AG04450 (cell line): Measurements from ENCODE around the gene ST8SIA2. TPM values are rescaled to one million over a fixed set of nuclear protein-coding genes. Genes with fewer than 3 reads are reported as not detected.

ENCODE experiments used
- CTCF ChIA-PET: fragments of 300-600, 350-600 bp; formaldehyde crosslinking; extraction: SDS; loops from one replicate; lab custom pipeline; 2022; ENCODE audit warnings: antibody characterized with exemption, inconsistent platforms; lab: Charles Lee
- POLR2A ChIA-PET: fragments of 350-600 bp; formaldehyde crosslinking; extraction: SDS; loops from one replicate; lab custom pipeline; 2021; ENCODE audit warnings: antibody characterized with exemption, inconsistent platforms; lab: Yijun Ruan, JAX
- DNase-seq: peaks from one replicate; pipeline ENCODE4 v3.0.0-alpha.2; 2011; ENCODE audit warnings: low read depth, low spot score
- H3K27ac ChIP-seq: one replicate; pipeline ENCODE4 v1.5.1; 2012; ENCODE audit warnings: low read depth, low read length, control low read depth
- H3K27me3 ChIP-seq: one replicate; pipeline ENCODE4 v1.6.0; 2012; ENCODE audit warnings: low read length; ENCODE audit not compliant: control insufficient read depth, insufficient read depth
- H3K4me3 ChIP-seq: 2 replicates; pipeline ENCODE4 v1.5.1; 2011; ENCODE audit warnings: mild to moderate bottlenecking, low read depth, low read length, control low read depth
- H3K9me3 ChIP-seq: 2 replicates; pipeline ENCODE4 v1.5.1; 2012; ENCODE audit warnings: low read length; ENCODE audit not compliant: control insufficient read depth, insufficient read depth
- CTCF ChIP-seq: IDR thresholded peaks from 2 replicates; pipeline ENCODE4 v1.5.1; 2011; ENCODE audit warnings: low read depth, low read length, control low read depth, inconsistent platforms
- polyA minus RNA-seq: library from RNA; depleted of rRNA, polyadenylated mRNA; stranded (reverse); fragments of >200 nt; gene quantifications from 2 replicates; pipeline ENCODE4 v1.2.3, GENCODE V29; 2011; rRNA and poly(A)+ RNA removed
- polyA plus RNA-seq: library from polyadenylated mRNA; depleted of rRNA; stranded (reverse); fragments of >200 nt; gene quantifications from 2 replicates; pipeline ENCODE4 v1.2.3, GENCODE V29; 2011; rRNA removed

ST8SIA2 gene
- polyA plus RNA-seq (0.21 and 0.33 TPM in 2 replicates), polyA minus RNA-seq (0.23 and 0.48 TPM in 2 replicates)

DNA sequence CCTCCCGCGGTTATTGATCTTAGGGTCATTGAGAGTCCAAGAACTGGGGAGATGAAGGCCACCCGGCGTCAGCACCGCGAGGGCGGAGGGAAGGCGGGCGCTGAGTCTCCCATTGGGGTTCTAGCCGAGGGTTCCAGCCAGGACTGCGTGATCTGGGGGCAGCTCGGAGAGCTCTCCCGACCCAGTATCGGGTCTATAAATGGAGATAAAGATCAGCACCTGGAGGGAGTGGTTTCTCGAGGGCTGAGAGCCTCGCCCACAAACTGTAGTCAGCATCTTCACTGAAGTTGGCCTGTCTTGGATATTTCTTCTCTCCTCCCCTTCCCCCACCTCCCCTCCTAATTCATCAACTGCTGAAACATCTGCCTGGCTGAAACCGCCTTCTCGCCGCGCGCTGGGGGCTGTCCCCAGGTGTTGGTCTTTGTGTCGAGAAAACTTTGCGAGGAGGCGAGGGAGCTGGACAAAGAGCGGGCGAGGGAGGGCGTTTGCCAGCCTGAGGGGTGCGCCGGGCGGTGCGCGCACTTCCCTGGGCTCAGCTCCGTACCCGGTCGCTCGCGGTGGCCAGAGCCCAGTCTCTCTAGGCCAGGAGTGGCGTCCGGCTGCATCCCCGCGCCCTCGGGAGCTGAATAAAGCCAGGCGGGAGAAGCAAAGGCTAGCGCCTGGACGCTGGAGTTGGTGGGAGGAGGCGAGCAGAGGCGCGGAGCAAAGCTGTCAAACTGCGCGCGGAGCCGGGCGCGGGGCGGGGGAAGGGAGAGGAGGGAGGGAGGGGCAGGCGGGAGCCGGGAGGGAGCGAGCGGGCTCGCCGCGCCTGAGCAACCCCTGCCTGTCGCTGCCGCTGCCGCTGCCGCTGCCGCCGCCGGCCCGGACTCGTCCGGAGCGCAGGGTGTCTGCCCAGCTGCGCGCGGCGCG, at the start of gene ST8SIA2:
TSS of gene ST8SIA2 (plus strand) at position 811 of the 909 bp plus-strand sequence. CDS start 184 bp downstream, outside the sequence.
- H3K4me3 ChIP-seq, result peak within 1 kb of the TSS; percentile 32
- H3K27ac ChIP-seq, result no peak within 1 kb of the TSS
- no peaks in the 10 kb centered on the region; the same call in 1 of the 2 replicates for H3K9me3 ChIP-seq
- DNase-seq, result no peak
- peaks cover 36% of the 10 kb centered on the region for H3K27me3 ChIP-seq
- TF ChIP-seq CTCF, result no peak
- ChIA-PET POLR2A (no interaction called here), CTCF (interaction anchor here (0.6 kb wide), 1 partner anchor 10 kb away, joined by 3 read pairs; no protein-coding TSS in a partner anchor)

DNA sequence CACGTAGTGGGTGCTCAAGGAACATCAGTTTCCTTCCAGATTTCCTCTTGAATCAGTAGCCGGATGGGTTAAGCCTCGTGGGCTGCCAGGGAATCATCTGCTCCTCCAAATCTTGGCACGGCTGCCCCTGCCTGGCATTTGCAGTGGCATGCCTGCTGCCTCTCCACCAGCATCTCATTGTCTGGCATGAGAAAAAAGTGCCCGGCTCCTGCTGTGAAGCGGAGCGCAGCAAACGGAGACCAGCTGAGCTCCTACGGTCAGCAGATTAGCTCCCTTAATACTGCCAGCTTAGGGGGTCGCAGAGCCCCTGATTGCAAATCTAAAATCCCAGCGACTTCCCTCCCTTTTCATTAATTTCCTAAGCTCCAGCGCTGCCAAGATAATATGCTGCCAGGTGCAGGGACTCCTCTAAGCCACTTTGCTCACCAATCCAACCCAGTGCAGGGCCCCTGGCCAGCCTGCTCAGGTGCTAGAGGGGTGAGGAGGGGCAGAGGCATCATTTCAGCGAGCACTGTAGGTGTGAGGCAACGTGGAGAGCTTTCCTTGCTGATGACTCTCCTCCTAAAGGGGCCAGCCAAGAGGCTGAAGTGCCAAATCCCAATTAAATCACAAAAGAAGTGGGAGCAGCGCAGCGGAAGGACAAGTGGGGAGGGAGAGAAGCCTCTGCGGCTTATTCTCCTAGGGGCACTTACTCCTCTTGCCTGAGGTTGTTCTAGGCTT, 49.6 kb upstream of the ST8SIA2 start:
- no peak overlapping the region for H3K27ac ChIP-seq
- H3K4me3 ChIP-seq, result no peak overlapping the region
- no peak for TF ChIP-seq CTCF
- CTCF ChIA-PET, result no interaction called here
- no peak for DNase-seq
- peaks cover 2% of the 10 kb centered on the region for H3K27me3 ChIP-seq
- POLR2A ChIA-PET, result no interaction called here
- no peaks in the 10 kb centered on the region for H3K9me3 ChIP-seq

DNA sequence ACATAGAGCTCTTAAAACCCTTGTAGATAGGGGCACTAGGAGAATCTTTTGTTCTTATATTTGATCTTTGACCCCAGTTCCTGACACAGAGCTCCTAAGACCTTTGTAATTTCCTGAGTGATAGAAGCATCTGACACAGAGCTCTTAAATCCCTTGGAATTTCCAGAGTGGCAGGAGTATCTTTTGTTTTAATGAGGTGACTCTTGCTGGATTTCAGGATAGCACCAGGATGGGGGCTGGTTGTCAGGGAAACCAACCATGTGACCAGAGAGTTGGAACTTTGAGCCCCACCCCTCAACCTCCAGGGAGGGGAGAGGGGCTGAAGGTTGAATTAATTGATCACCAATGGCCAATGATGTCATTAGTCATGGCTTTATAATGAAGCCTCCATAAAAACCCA, 47.6 kb upstream of the ST8SIA2 start:
- ChIA-PET CTCF (no interaction called here), POLR2A (interaction anchor here (0.6 kb wide), 1 partner anchor 729 kb away, joined by 9 read pairs; no protein-coding TSS in a partner anchor)
- Histone ChIP-seq H3K27ac (no peak overlapping the region), H3K9me3 (no peaks in the 10 kb centered on the region), H3K4me3 (no peak overlapping the region), H3K27me3 (peaks cover 2% of the 10 kb centered on the region)
- TF ChIP-seq CTCF, result no peak
- no peak for DNase-seq

GRCh38 chr15:92355307-92355706, 38.4 kb upstream of the ST8SIA2 start:
- CTCF ChIA-PET, result no interaction called here
- Histone ChIP-seq H3K9me3 (no peaks in the 10 kb centered on the region), H3K27ac (no peak overlapping the region), H3K4me3 (no peak overlapping the region), H3K27me3 (no peaks in the 10 kb centered on the region)
- POLR2A ChIA-PET, result no interaction called here
- no peak for DNase-seq
- no peak for TF ChIP-seq CTCF
